ENCODE data around the gene PRRT4.

DNA sequence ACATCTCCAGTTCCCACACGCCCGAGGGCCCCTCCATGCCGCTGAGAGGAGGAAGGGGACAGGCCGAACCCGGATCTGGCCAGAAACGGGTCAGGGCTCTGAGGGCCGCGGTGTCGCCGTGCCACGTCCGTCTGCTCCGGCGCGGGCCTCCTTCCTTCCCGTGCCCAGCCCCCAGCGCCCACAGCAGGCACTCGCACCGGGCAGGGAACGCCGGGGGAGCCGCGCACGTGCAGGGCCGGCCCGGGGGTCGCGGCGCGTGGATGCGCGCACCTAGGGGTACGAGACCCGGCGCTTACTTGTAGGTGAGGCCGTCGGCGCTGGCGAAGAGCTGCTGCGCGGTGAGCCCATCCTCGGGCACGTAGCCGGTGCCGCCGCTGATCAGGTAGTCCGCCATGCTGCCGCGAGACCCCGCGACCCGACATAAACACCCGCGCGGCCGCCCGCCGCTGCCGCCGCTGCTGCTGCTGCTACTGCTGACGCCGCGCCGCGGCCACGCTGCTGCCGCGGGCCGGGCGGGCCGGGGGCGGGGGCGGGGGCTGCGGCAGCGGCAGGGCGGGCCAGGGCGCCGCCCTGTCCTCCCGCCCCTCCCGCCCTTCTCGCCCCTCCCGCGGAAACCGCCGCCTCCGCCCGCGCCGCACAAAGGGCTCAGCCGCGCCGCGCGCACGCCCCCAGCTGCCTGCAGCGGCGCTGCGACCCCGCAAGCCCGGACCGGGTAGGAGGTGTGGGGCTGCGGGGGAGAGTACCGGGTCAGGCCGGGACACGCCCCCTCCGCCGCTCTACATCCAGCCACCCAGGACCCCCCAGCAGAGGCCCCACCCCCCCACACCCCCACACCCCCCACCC is 44.2 kb upstream of the PRRT4 start:
- TF ChIP-seq, protein P1, sequence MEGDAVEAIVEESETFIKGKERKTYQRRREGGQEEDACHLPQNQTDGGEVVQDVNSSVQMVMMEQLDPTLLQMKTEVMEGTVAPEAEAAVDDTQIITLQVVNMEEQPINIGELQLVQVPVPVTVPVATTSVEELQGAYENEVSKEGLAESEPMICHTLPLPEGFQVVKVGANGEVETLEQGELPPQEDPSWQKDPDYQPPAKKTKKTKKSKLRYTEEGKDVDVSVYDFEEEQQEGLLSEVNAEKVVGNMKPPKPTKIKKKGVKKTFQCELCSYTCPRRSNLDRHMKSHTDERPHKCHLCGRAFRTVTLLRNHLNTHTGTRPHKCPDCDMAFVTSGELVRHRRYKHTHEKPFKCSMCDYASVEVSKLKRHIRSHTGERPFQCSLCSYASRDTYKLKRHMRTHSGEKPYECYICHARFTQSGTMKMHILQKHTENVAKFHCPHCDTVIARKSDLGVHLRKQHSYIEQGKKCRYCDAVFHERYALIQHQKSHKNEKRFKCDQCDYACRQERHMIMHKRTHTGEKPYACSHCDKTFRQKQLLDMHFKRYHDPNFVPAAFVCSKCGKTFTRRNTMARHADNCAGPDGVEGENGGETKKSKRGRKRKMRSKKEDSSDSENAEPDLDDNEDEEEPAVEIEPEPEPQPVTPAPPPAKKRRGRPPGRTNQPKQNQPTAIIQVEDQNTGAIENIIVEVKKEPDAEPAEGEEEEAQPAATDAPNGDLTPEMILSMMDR (IDR thresholded peaks at IDR 0.05), result no peak
- TF ChIP-seq POLR2A (IDR thresholded peaks at IDR 0.05), result no peak

Measured in right lobe of liver (tissue), 4 donors.